ENCODE measurements around the gene ZNF124. TPM values are rescaled to one million over a fixed set of nuclear protein-coding genes. Genes with fewer than 3 reads are reported as not detected.
"Not testable (repeated sequence)": the region's sequence is repeated elsewhere in the genome, so short reads cannot be mapped to it uniquely, and the experiment has no call there.

Gene ZNF124
- total and polyA plus RNA-seq, 2 experiments from 2014 or later: 7.0 to 74.2 TPM

DNA sequence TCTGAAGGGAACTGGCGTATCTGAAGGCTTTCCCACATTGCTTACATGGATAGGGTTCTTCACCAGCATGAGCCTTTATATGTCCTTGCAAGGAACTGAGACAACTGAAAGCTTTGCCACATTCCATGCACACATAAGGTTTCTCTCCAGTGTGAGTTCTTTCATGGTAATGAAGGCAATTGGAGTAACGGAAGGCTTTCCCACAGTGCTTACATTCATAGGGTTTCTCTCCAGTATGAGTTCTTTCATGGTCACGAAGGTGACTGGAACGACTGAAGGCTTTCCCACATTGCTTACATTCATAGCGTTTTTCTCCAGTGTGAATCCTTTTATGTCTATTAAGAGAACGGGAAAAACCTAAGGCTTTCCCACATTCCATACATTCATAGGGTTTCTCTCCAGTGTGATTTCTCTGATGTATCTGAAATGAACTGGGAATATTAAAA is 15.0 kb downstream of the ZNF124 start:
- Histone ChIP-seq H3K27ac (no peak overlapping the region), H3K27me3 (no peaks in the 10 kb centered on the region), H2AFZ (no peak overlapping the region), H3K9me2 (replicated peaks; ENCODE audit: insufficient read depth) (no peaks in the 10 kb centered on the region), H3K36me3 (replicated peaks; ENCODE audit: insufficient read depth, low read depth) (peaks cover 28% of the 10 kb centered on the region), H3K79me2 (peaks cover 59% of the 10 kb centered on the region), H3K4me2 (no peak overlapping the region), H4K20me1 (ENCODE audit: insufficient read depth, poor library complexity, severe bottlenecking) (no peaks in the 10 kb centered on the region), H3K4me3 (no peak overlapping the region), H3K4me1 (ENCODE audit: insufficient read depth) (no peaks in the 10 kb centered on the region), H3K9me3 (ENCODE audit: low read depth) (peaks cover 75% of the 10 kb centered on the region)
- WGBS (ENCODE audit: low lambda C conversion rate, missing lambda C conversion rate): 99% methylated on average over 6 of the region's 6 CpGs
- TF ChIP-seq, protein P1, sequence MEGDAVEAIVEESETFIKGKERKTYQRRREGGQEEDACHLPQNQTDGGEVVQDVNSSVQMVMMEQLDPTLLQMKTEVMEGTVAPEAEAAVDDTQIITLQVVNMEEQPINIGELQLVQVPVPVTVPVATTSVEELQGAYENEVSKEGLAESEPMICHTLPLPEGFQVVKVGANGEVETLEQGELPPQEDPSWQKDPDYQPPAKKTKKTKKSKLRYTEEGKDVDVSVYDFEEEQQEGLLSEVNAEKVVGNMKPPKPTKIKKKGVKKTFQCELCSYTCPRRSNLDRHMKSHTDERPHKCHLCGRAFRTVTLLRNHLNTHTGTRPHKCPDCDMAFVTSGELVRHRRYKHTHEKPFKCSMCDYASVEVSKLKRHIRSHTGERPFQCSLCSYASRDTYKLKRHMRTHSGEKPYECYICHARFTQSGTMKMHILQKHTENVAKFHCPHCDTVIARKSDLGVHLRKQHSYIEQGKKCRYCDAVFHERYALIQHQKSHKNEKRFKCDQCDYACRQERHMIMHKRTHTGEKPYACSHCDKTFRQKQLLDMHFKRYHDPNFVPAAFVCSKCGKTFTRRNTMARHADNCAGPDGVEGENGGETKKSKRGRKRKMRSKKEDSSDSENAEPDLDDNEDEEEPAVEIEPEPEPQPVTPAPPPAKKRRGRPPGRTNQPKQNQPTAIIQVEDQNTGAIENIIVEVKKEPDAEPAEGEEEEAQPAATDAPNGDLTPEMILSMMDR (IDR thresholded peaks at IDR 0.05; ENCODE audit: poor library complexity): no peak
- no peak for TF ChIP-seq EZH2phosphoT487 (IDR thresholded peaks at IDR 0.05; ENCODE audit: low read depth, severe bottlenecking, unreplicated experiment)
- TF ChIP-seq EZH2 (IDR thresholded peaks at IDR 0.05; ENCODE audit: borderline replicate concordance): no peak
- no peak for DNase-seq (ENCODE audit: low spot score)

DNA sequence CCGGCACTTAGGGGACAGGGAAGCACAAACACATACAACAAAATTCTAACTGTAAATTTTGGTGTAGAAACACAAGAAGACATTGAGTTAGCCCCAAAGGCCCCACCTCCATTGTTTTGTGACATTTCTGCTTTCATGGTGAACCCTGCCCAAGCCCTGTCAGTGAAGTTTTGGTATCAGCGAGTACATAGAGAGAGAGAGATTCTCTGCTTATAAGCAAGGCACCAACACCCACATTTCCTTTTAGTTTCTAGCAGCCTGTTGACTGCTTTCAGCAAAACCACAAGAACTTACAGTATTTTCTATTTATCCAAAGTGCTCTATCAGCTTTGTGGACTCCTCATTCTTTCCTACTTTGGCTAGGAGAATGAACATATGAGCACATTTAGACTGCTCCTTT is 24.0 kb downstream of the ZNF124 start:
- Histone ChIP-seq H3K27ac (no peak overlapping the region), H2AFZ (no peak overlapping the region), H3K9me2 (replicated peaks; ENCODE audit: insufficient read depth) (no peaks in the 10 kb centered on the region), H3K36me3 (replicated peaks; ENCODE audit: insufficient read depth, low read depth) (peaks cover 13% of the 10 kb centered on the region), H3K4me1 (ENCODE audit: insufficient read depth) (no peaks in the 10 kb centered on the region), H3K9me3 (ENCODE audit: low read depth) (peaks cover 47% of the 10 kb centered on the region), H3K4me3 (no peak overlapping the region), H3K27me3 (no peaks in the 10 kb centered on the region), H3K79me2 (peaks cover 16% of the 10 kb centered on the region), H3K4me2 (no peak overlapping the region), H4K20me1 (ENCODE audit: insufficient read depth, poor library complexity, severe bottlenecking) (no peaks in the 10 kb centered on the region)
- TF ChIP-seq EZH2 (IDR thresholded peaks at IDR 0.05; ENCODE audit: borderline replicate concordance) (no peak), EZH2phosphoT487 (IDR thresholded peaks at IDR 0.05; ENCODE audit: low read depth, severe bottlenecking, unreplicated experiment) (no peak)
- TF ChIP-seq, protein P1 (IDR thresholded peaks at IDR 0.05; ENCODE audit: poor library complexity): no peak
- no peak for DNase-seq (ENCODE audit: low spot score)
- WGBS (ENCODE audit: low lambda C conversion rate, missing lambda C conversion rate): 98% methylated on average over 2 of the region's 2 CpGs

DNA sequence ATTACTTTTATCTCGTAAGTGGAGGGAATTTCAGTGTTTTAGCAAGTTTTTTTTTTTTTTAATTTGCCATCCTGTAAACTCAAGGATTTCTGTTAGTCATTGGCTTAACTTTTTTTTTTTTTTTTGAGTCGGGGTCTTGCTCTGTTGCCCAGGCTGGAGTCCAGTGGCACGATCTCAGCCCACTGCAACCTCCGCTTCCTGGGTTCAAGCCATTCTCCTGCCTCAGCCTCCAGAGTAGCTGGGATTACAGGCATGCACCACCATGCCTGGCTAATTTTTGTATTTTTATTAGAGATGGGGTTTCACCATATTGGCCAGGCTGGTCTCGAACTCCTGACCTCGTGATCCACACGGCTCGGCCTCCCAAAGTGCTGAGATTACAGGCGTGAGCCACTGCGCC is 24.7 kb downstream of the ZNF124 start:
- H3K4me1 ChIP-seq (ENCODE audit: insufficient read depth); H3K4me2 ChIP-seq; H3K9me2 ChIP-seq (replicated peaks; ENCODE audit: insufficient read depth); H4K20me1 ChIP-seq (ENCODE audit: insufficient read depth, poor library complexity, severe bottlenecking); H3K4me3 ChIP-seq; H3K36me3 ChIP-seq (replicated peaks; ENCODE audit: insufficient read depth, low read depth); H2AFZ ChIP-seq; H3K27me3 ChIP-seq; DNase-seq (ENCODE audit: low spot score); H3K27ac ChIP-seq: not testable (repeated sequence)
- H3K79me2 ChIP-seq: peaks cover 16% of the 10 kb centered on the region
- 99% methylated on average over 10 of the region's 10 CpGs for WGBS (ENCODE audit: low lambda C conversion rate, missing lambda C conversion rate)
- H3K9me3 ChIP-seq (ENCODE audit: low read depth): peaks cover 43% of the 10 kb centered on the region

DNA sequence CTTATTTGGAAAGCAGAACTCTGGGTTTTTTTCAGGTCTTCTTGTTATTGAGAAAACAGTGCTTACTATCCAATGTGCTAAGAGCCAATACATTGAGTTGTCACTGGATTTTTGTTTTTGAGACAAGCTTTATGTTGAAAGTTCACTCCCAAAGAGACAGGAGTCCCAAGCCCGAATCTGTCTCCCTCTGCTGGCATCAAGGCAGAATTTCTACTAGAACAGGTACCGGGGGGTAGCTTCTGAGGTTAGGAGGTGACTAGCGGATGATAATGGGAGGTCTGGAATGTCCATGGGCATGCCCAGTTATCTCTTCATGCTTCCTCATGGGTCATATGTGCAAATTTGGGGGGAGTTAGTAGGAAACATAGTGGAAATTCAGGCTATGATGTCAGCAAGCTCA is 25.1 kb downstream of the ZNF124 start:
- H3K4me3 ChIP-seq: no peak overlapping the region
- no peaks in the 10 kb centered on the region for H3K9me2 ChIP-seq (replicated peaks; ENCODE audit: insufficient read depth)
- H3K79me2 ChIP-seq: peaks cover 16% of the 10 kb centered on the region
- no peaks in the 10 kb centered on the region for H3K27me3 ChIP-seq
- no peak overlapping the region for H2AFZ ChIP-seq
- no peak for TF ChIP-seq EZH2phosphoT487 (IDR thresholded peaks at IDR 0.05; ENCODE audit: low read depth, severe bottlenecking, unreplicated experiment)
- no peak for TF ChIP-seq EZH2 (IDR thresholded peaks at IDR 0.05; ENCODE audit: borderline replicate concordance)
- TF ChIP-seq, protein P1 (IDR thresholded peaks at IDR 0.05; ENCODE audit: poor library complexity): no peak
- WGBS (ENCODE audit: low lambda C conversion rate, missing lambda C conversion rate): 97% methylated on average over 3 of the region's 3 CpGs
- peaks cover 10% of the 10 kb centered on the region for H3K36me3 ChIP-seq (replicated peaks; ENCODE audit: insufficient read depth, low read depth)
- no peak overlapping the region for H3K4me2 ChIP-seq
- H3K9me3 ChIP-seq (ENCODE audit: low read depth): peaks cover 42% of the 10 kb centered on the region
- no peaks in the 10 kb centered on the region for H4K20me1 ChIP-seq (ENCODE audit: insufficient read depth, poor library complexity, severe bottlenecking)
- H3K27ac ChIP-seq: no peak overlapping the region
- no peak for DNase-seq (ENCODE audit: low spot score)
- H3K4me1 ChIP-seq (ENCODE audit: insufficient read depth): no peaks in the 10 kb centered on the region

Data from hepatocyte (in vitro differentiated cells).